ENCODE results near the gene ABLIM3.

ABLIM3 gene

DNA sequence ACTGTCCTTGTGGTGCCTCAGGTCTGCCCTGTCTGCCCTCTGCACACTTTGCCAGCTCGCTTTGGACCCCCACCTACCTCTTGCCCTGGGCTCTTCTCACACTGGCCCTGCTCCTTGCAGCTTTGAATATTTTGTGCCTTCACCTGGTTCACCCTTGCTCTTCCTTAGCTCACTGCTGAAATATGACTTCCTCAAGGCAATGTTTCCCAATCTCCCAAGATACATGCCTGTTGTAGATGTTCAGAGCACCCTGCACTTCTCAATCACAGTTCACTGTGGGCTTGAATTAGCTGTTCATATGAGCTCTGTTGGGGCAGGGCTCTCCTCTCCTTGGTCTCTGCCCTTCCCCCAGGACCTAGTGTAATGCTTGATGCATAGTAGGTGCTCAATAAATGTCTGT, 138.4 kb downstream of the ABLIM3 start:
- no peak for DNase-seq (ENCODE audit: low read depth)
- no peak overlapping the region for H3K4me3 ChIP-seq (replicated peaks; ENCODE audit: low read depth, low read length)
- TF ChIP-seq, protein P1, sequence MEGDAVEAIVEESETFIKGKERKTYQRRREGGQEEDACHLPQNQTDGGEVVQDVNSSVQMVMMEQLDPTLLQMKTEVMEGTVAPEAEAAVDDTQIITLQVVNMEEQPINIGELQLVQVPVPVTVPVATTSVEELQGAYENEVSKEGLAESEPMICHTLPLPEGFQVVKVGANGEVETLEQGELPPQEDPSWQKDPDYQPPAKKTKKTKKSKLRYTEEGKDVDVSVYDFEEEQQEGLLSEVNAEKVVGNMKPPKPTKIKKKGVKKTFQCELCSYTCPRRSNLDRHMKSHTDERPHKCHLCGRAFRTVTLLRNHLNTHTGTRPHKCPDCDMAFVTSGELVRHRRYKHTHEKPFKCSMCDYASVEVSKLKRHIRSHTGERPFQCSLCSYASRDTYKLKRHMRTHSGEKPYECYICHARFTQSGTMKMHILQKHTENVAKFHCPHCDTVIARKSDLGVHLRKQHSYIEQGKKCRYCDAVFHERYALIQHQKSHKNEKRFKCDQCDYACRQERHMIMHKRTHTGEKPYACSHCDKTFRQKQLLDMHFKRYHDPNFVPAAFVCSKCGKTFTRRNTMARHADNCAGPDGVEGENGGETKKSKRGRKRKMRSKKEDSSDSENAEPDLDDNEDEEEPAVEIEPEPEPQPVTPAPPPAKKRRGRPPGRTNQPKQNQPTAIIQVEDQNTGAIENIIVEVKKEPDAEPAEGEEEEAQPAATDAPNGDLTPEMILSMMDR (IDR thresholded peaks at IDR 0.05; ENCODE audit: low read length, missing control alignments), result no peak

DNA sequence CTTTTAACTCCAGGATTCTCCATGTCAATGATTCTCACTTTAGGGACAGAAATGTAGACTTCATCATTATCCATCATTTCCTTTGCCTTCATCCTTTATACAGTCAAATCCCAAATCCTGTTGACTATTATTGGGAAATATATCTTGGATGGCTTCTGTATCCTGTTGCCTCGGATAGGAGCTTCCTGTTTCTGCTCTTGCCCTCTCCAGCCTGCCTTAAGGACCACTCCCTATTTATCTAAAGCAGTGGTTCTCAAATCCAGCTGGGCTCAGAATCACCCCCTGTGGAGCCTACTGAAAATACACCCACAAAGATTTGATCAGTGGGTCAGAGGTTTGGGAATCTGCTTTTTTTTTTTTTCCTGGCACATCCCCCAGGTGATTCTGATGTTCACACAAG, 138.8 kb downstream of the ABLIM3 start:
- TF ChIP-seq, protein P1 (IDR thresholded peaks at IDR 0.05; ENCODE audit: low read length, missing control alignments), result no peak
- H3K4me3 ChIP-seq (replicated peaks; ENCODE audit: low read depth, low read length), result no peak overlapping the region
- no peak for DNase-seq (ENCODE audit: low read depth)

DNA sequence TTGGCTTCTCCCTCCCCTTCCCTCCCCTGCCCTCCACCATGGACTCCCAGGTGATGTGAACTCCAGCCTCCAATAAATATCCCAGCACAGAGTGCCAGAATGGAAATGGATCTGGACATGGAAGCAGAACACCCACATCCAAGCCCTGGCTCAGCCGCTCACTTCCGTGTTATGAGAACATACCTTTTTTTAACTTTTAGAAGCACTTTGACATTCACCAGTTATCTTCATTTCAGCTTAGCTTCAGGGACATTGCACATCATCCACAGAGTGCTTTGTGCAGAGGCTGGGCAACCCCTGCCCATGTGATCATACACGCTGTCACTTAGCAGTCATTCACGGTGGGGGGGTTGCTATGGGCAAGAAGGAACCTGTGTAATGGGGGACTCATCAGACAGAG, 139.5 kb downstream of the ABLIM3 start:
- TF ChIP-seq, protein P1 (IDR thresholded peaks at IDR 0.05; ENCODE audit: low read length, missing control alignments), result no peak
- no peak overlapping the region for H3K4me3 ChIP-seq (replicated peaks; ENCODE audit: low read depth, low read length)
- no peak for DNase-seq (ENCODE audit: low read depth)

DNA sequence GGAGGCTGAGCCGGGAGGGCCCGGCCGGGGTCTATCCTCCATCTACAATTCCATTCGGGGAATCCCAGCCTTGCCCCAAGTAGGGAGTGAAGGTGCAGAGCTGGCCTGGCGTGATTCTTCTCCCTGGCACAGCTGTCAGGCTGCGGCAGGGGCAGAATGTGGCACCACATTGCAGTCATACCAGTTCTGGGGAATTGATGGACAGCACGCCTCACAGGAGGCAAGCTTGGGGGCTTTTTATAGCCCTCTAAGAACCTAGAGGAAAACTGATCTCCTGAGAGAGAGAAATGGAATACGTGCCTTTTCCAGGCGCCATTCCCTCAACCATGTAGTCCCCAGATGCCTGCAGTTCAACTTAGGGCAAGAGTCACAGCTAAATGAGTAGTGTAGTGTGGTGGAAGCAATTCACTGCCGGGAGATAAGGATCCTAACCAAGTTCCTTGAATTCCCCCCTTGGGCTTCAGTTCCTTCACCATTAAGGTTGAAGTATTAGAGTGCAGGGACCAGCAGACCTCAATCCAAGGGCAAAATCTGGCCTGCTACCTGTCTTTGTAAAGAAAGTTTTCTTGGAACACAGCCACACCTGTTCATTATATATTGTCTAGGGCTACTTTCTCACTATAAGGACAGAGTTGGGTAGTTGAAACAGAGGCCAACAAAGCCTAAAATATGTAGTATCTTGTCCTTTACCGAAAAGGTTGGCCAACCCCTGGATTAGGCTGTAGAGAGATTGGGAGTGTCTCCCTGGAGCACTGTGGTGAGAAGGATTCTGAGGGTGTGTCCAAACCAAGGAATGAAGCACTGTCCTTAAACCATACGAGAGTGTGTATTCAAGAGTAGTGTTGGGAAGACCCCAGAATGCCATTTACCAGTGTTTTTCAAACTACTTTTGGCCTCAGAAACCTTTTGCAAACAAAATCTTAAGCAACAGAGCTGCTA, 141.0 kb downstream of the ABLIM3 start:
- TF ChIP-seq, protein P1 (IDR thresholded peaks at IDR 0.05; ENCODE audit: low read length, missing control alignments), result no peak
- no peak overlapping the region for H3K4me3 ChIP-seq (replicated peaks; ENCODE audit: low read depth, low read length)
- no peak for DNase-seq (ENCODE audit: low read depth)

DNA sequence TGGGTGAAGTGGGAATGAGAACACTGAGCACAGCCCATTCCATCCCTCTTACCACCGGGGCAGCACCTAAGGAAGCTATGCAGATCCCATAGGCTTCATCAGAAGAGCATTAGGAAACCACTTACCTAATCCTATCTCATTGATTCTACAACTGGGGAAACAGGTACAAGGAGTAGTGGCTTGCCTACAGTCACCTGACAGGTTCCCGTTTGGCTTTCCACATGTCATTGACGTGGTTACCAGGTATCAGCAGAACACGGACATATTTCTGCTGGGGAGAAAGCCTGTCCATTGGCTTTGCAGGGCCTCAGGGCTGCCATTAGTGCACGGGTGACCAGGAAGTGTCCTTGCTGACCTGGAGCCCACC, 141.7 kb downstream of the ABLIM3 start:
- H3K4me3 ChIP-seq (replicated peaks; ENCODE audit: low read depth, low read length), result no peak overlapping the region
- TF ChIP-seq, protein P1 (IDR thresholded peaks at IDR 0.05; ENCODE audit: low read length, missing control alignments), result no peak
- DNase-seq (ENCODE audit: low read depth), result no peak

DNA sequence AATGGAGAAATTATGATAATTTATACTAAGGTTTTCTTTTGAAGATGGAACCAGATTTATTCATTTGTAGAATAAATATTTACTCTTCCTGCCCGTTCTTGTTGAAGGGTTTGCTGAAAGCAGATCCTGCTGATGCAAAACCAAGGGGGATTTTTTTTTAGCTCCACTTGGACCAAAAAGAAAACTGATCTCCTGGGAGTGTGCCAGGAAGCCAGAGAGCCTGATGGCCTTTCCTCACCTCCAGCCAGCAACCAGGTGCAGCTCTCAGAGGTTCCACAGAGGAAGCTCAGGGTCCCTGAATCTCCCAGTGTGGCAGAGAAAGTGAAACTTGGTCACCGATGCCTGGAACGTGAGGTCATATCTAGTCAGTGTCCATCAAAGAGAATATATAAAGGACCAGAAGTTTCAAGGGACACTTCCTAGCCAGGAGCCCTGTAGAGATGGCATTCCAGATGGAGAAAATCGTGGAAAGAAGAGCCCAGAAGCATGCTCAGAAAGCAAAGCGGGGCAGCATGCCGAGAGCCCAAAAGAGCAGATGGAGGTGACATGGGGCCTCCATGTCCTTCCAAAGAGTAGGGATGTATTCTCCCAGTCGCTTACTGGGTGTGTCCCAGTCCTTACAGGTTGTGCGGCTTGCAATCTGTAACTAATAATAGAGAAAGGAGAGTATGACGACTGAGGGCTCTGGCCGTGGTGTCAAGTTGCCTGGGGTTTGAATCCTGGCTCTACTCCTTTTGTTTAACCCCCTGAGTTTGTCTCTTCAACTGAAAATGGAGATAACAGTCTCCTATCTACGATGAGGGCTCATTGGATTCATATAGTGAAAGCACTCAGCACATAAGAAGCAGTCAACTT, 142.6 kb downstream of the ABLIM3 start:
- peak; percentile 28 for DNase-seq (ENCODE audit: low read depth)
- no peak overlapping the region for H3K4me3 ChIP-seq (replicated peaks; ENCODE audit: low read depth, low read length)
- TF ChIP-seq, protein P1 (IDR thresholded peaks at IDR 0.05; ENCODE audit: low read length, missing control alignments), result no peak

All from fibroblast of pulmonary artery (primary cell).